HEK293 (cell line): ENCODE data around the gene DOCK1.

ENCODE experiments used
- KLF10 ChIP-seq: fragments of 450-650 bp; IDR thresholded peaks from 2 replicates; pipeline ENCODE4 v1.5.1; 2018; ENCODE audit warnings: missing biosample characterization, mild to moderate bottlenecking, missing genetic modification characterization
- KLF8 ChIP-seq: fragments of 450-650 bp; formaldehyde crosslinking; IDR thresholded peaks from 2 replicates; pipeline ENCODE4 v1.5.1; 2016; ENCODE audit warnings: missing biosample characterization, missing genetic modification characterization
- YY1 ChIP-seq: fragments of 450-650 bp; formaldehyde crosslinking; IDR thresholded peaks from 2 replicates; pipeline ENCODE4 v1.5.1; 2018; ENCODE audit warnings: missing biosample characterization, missing genetic modification characterization
- ZFP69B ChIP-seq: fragments of 450-650 bp; formaldehyde crosslinking; IDR thresholded peaks from 2 replicates; pipeline ENCODE4 v1.5.1; 2016; ENCODE audit warnings: missing biosample characterization, missing genetic modification characterization
- ZNF707 ChIP-seq: fragments of 450-650 bp; formaldehyde crosslinking; IDR thresholded peaks from 2 replicates; pipeline ENCODE4 v1.5.1; 2016; ENCODE audit warnings: missing biosample characterization, missing genetic modification characterization
- TF ChIP-seq, protein P1 (sequence below): fragments of 450-650 bp; formaldehyde crosslinking; IDR thresholded peaks from 2 replicates; pipeline ENCODE4 v1.5.1; 2016; ENCODE audit warnings: missing biosample characterization, missing genetic modification characterization
- TF ChIP-seq, protein P2 (sequence below): fragments of 450-650 bp; formaldehyde crosslinking; IDR thresholded peaks from 2 replicates; pipeline ENCODE4 v1.5.1; 2016; ENCODE audit warnings: missing biosample characterization, missing genetic modification characterization
- TF ChIP-seq, protein P3 (sequence below): fragments of 450-650 bp; formaldehyde crosslinking; conservative IDR thresholded peaks from 2 replicates; pipeline ENCODE4 v1.5.1; 2016; ENCODE audit warnings: low read depth, missing biosample characterization, missing genetic modification characterization

GRCh38 chr10:127345231-127345965 lies 440.2 kb downstream of the DOCK1 start:
- TF ChIP-seq KLF10 (tag by site-specific recombination) (no peak), KLF8 (tag by site-specific recombination) (no peak), YY1 (no peak), ZNF707 (tag by site-specific recombination) (no peak), ZFP69B (tag by site-specific recombination) (no peak)
- TF ChIP-seq, protein P1, sequence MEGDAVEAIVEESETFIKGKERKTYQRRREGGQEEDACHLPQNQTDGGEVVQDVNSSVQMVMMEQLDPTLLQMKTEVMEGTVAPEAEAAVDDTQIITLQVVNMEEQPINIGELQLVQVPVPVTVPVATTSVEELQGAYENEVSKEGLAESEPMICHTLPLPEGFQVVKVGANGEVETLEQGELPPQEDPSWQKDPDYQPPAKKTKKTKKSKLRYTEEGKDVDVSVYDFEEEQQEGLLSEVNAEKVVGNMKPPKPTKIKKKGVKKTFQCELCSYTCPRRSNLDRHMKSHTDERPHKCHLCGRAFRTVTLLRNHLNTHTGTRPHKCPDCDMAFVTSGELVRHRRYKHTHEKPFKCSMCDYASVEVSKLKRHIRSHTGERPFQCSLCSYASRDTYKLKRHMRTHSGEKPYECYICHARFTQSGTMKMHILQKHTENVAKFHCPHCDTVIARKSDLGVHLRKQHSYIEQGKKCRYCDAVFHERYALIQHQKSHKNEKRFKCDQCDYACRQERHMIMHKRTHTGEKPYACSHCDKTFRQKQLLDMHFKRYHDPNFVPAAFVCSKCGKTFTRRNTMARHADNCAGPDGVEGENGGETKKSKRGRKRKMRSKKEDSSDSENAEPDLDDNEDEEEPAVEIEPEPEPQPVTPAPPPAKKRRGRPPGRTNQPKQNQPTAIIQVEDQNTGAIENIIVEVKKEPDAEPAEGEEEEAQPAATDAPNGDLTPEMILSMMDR (tag by site-specific recombination), result no peak
- TF ChIP-seq, protein P2, sequence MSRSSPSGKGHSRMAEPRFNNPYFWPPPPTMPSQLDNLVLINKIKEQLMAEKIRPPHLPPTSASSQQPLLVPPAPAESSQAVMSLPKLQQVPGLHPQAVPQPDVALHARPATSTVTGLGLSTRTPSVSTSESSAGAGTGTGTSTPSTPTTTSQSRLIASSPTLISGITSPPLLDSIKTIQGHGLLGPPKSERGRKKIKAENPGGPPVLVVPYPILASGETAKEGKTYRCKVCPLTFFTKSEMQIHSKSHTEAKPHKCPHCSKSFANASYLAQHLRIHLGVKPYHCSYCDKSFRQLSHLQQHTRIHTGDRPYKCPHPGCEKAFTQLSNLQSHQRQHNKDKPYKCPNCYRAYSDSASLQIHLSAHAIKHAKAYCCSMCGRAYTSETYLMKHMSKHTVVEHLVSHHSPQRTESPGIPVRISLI (tag by site-specific recombination), result no peak
- TF ChIP-seq, protein P3, sequence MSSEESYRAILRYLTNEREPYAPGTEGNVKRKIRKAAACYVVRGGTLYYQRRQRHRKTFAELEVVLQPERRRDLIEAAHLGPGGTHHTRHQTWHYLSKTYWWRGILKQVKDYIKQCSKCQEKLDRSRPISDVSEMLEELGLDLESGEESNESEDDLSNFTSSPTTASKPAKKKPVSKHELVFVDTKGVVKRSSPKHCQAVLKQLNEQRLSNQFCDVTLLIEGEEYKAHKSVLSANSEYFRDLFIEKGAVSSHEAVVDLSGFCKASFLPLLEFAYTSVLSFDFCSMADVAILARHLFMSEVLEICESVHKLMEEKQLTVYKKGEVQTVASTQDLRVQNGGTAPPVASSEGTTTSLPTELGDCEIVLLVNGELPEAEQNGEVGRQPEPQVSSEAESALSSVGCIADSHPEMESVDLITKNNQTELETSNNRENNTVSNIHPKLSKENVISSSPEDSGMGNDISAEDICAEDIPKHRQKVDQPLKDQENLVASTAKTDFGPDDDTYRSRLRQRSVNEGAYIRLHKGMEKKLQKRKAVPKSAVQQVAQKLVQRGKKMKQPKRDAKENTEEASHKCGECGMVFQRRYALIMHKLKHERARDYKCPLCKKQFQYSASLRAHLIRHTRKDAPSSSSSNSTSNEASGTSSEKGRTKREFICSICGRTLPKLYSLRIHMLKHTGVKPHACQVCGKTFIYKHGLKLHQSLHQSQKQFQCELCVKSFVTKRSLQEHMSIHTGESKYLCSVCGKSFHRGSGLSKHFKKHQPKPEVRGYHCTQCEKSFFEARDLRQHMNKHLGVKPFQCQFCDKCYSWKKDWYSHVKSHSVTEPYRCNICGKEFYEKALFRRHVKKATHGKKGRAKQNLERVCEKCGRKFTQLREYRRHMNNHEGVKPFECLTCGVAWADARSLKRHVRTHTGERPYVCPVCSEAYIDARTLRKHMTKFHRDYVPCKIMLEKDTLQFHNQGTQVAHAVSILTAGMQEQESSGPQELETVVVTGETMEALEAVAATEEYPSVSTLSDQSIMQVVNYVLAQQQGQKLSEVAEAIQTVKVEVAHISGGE, result no peak
